ENCODE data around the gene AFG1L.

DNA sequence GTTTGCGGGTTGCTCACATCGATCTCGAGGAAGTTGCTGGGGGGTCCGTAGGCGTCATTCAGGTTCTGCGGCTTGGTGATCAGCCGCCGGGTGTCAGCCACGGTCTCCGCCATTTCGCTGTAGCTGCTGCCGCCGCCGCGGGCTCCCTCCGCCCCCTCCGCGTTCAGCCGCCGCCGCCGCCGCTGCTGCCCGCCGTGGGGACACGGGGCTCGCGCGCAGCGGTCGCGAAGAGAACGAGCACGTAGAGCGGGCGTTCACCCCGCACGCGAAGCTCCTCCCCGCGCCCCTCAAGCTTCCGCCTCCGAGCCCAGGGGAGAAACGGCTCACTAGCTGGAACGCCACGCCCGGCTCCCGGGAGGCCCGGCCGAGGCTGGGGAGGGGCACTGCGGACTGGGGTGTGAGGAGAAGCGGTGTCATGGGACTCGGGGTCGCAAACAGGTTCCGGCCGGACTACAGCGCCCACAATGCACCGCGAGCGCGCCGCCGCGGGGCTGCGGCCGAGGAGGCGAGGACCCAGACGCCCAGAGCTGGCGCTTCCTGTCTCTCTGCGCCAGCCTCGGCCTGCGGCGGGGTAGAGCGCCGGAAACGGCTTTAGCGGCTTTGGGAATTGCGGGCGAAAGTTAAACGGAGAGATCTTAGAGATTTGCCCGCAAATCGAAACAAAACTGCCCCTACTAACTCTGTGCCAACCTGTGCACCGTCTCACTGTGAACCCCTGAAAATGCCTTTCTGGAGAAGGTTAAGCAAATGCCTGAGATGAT, 33.9 kb upstream of the AFG1L start, which contains the start of gene SNX3:
- peak; percentile 90 to 97 (median 95) for TF ChIP-seq POLR2AphosphoS5 (IDR thresholded peaks at IDR 0.05)
- TF ChIP-seq, protein P1, sequence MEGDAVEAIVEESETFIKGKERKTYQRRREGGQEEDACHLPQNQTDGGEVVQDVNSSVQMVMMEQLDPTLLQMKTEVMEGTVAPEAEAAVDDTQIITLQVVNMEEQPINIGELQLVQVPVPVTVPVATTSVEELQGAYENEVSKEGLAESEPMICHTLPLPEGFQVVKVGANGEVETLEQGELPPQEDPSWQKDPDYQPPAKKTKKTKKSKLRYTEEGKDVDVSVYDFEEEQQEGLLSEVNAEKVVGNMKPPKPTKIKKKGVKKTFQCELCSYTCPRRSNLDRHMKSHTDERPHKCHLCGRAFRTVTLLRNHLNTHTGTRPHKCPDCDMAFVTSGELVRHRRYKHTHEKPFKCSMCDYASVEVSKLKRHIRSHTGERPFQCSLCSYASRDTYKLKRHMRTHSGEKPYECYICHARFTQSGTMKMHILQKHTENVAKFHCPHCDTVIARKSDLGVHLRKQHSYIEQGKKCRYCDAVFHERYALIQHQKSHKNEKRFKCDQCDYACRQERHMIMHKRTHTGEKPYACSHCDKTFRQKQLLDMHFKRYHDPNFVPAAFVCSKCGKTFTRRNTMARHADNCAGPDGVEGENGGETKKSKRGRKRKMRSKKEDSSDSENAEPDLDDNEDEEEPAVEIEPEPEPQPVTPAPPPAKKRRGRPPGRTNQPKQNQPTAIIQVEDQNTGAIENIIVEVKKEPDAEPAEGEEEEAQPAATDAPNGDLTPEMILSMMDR (IDR thresholded peaks at IDR 0.05 in 8 of 11, conservative IDR thresholded peaks at IDR 0.05 in 3 of 11), result peak in 5 of 11 experiments; percentile 13 to 56 (median 34)

Data from spleen (tissue), 7 donors.